ENCODE results near the gene MRPS18C.
"Not testable (repeated sequence)": the region's sequence is repeated elsewhere in the genome, so short reads cannot be mapped to it uniquely, and the experiment has no call there.

The MRPS18C gene

GRCh38 chr4:83501671-83502070 lies 45.8 kb downstream of the MRPS18C start:
- DNase-seq = not testable (repeated sequence)

- no peak for DNase-seq
Measured at GRCh38 chr4:83503974-83504373, 48.1 kb downstream of the MRPS18C start.

- no peak for DNase-seq
Measured at GRCh38 chr4:83504503-83504902, 48.6 kb downstream of the MRPS18C start.

- DNase-seq = no peak
Measured at GRCh38 chr4:83504996-83505395, 49.1 kb downstream of the MRPS18C start.

- peak; percentile 21 for DNase-seq
Measured at GRCh38 chr4:83509156-83509585, 53.3 kb downstream of the MRPS18C start.

- no peak for DNase-seq
Measured at GRCh38 chr4:83510442-83510841, 54.6 kb downstream of the MRPS18C start.

Measured in NCI-H1092 treated with DMSO at 0.1 percent for 48 hours (cell line).